Body of pancreas (tissue), 4 donors: ENCODE measurements around the gene MAN1A2.

Experiments used
- CTCF ChIP-seq, 7 experiments: fragments of 450-650 bp in 4 of 7; fragments of 200-600 bp in 3 of 7; sonication (generic) in 3 of 7; IDR thresholded peaks; one replicate each; pipeline ENCODE4 v1.5.1; 2016 to 2019; ENCODE audit warnings: antibody characterized with exemption in 7 of 7
- POLR2A ChIP-seq, 3 donors: fragments of 450-650 bp; IDR thresholded peaks; one replicate each; pipeline ENCODE4 v1.6.1; 2016; ENCODE audit warnings: antibody characterized with exemption in 3 of 3, mild to moderate bottlenecking in 2 of 3

- TF ChIP-seq CTCF (IDR thresholded peaks at IDR 0.05) (no peak), POLR2A (IDR thresholded peaks at IDR 0.05) (no peak)
Measured at GRCh38 chr1:117559985-117560384, 192.7 kb downstream of the MAN1A2 start.
